ENCODE measurements around the gene IQCK. TPM values are rescaled to one million over a fixed set of nuclear protein-coding genes. Genes with fewer than 3 reads are reported as not detected.

The IQCK gene
- total RNA-seq, 1 experiment from 2014 or later, result 5.3 TPM

- in situ Hi-C loops (cut with HindIII; ENCODE audit: low pct_unique_long_range_greater_than_20kb, low sequenced_read_pairs), result no loop called here
Observed at GRCh38 chr16:19697756-19698318, 20.2 kb upstream of the IQCK start.

GRCh38 chr16:19698480-19699465 is 19.3 kb upstream of the IQCK start:
- in situ Hi-C loops (cut with HindIII; ENCODE audit: low pct_unique_long_range_greater_than_20kb, low sequenced_read_pairs), result no loop called here
- DNase-seq (ENCODE audit: low read depth, low spot score), result no peak

More at GRCh38 chr16:19697756-19698318, 20.2 kb upstream of the IQCK start:
- DNase-seq (ENCODE audit: low read depth, low spot score), result no peak

GRCh38 chr16:19699472-19699871 is 18.6 kb upstream of the IQCK start:
- DNase-seq (ENCODE audit: low read depth, low spot score), result no peak
- in situ Hi-C loops (cut with HindIII; ENCODE audit: low pct_unique_long_range_greater_than_20kb, low sequenced_read_pairs), result no loop called here

GRCh38 chr16:19700319-19700781 is 17.7 kb upstream of the IQCK start:
- in situ Hi-C loops (cut with HindIII; ENCODE audit: low pct_unique_long_range_greater_than_20kb, low sequenced_read_pairs), result no loop called here

GRCh38 chr16:19701091-19701490 is 17.0 kb upstream of the IQCK start:
- no peak for DNase-seq (ENCODE audit: low read depth, low spot score)
- in situ Hi-C loops (cut with HindIII; ENCODE audit: low pct_unique_long_range_greater_than_20kb, low sequenced_read_pairs), result no loop called here

More at GRCh38 chr16:19700319-19700781, 17.7 kb upstream of the IQCK start:
- no peak for DNase-seq (ENCODE audit: low read depth, low spot score)

GRCh38 chr16:19703172-19703889 is 14.7 kb upstream of the IQCK start:
- no peak for DNase-seq (ENCODE audit: low read depth, low spot score)
- in situ Hi-C loops (cut with HindIII; ENCODE audit: low pct_unique_long_range_greater_than_20kb, low sequenced_read_pairs), result no loop called here

- in situ Hi-C loops (cut with HindIII; ENCODE audit: low pct_unique_long_range_greater_than_20kb, low sequenced_read_pairs), result no loop called here
- peak; percentile 39 for DNase-seq (ENCODE audit: low read depth, low spot score)
Observed at GRCh38 chr16:19704321-19705145, 13.5 kb upstream of the IQCK start.

- in situ Hi-C loops (cut with HindIII; ENCODE audit: low pct_unique_long_range_greater_than_20kb, low sequenced_read_pairs), result no loop called here
- no peak for DNase-seq (ENCODE audit: low read depth, low spot score)
Observed at GRCh38 chr16:19705146-19705501, 12.9 kb upstream of the IQCK start.

GRCh38 chr16:19705843-19706242 is 12.2 kb upstream of the IQCK start:
- no peak for DNase-seq (ENCODE audit: low read depth, low spot score)
- in situ Hi-C loops (cut with HindIII; ENCODE audit: low pct_unique_long_range_greater_than_20kb, low sequenced_read_pairs), result no loop called here

- in situ Hi-C loops (cut with HindIII; ENCODE audit: low pct_unique_long_range_greater_than_20kb, low sequenced_read_pairs), result no loop called here
- no peak for DNase-seq (ENCODE audit: low read depth, low spot score)
Observed at GRCh38 chr16:19706846-19707245, 11.2 kb upstream of the IQCK start.

- no peak for DNase-seq (ENCODE audit: low read depth, low spot score)
- in situ Hi-C loops (cut with HindIII; ENCODE audit: low pct_unique_long_range_greater_than_20kb, low sequenced_read_pairs), result no loop called here
Observed at GRCh38 chr16:19707569-19708295, 10.3 kb upstream of the IQCK start.

- DNase-seq (ENCODE audit: low read depth, low spot score), result no peak
- in situ Hi-C loops (cut with HindIII; ENCODE audit: low pct_unique_long_range_greater_than_20kb, low sequenced_read_pairs), result no loop called here
Observed at GRCh38 chr16:19708296-19709205, 9.5 kb upstream of the IQCK start.

GRCh38 chr16:19709381-19710136 is 8.5 kb upstream of the IQCK start:
- no peak for DNase-seq (ENCODE audit: low read depth, low spot score)
- in situ Hi-C loops (cut with HindIII; ENCODE audit: low pct_unique_long_range_greater_than_20kb, low sequenced_read_pairs), result no loop called here

GRCh38 chr16:19710191-19710908 is 7.7 kb upstream of the IQCK start:
- DNase-seq (ENCODE audit: low read depth, low spot score), result no peak
- in situ Hi-C loops (cut with HindIII; ENCODE audit: low pct_unique_long_range_greater_than_20kb, low sequenced_read_pairs), result no loop called here
